ENCODE measurements around the gene PAX6.

DNA sequence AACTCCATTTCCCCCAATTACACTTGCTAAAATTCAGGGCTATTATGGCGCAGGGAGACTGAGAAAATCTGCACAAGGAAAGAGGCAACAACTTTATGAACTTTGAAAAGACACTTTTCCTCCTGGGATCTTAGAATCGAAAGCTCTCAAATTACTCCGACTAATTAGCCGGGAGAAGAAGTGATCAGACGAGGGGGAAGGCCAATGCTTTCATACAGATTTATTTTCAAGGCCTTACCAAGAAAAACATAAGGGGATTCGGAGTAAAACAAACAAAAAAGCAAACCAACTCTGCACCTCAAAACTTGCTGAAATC is 1.6 kb downstream of the PAX6 start:
- no peak for TF ChIP-seq CTCF (IDR thresholded peaks at IDR 0.05)
- no peak for TF ChIP-seq POLR2A (IDR thresholded peaks at IDR 0.05)
